Panc1 (cell line): Measurements from ENCODE around the gene NKD1. TPM values are rescaled to one million over a fixed set of nuclear protein-coding genes. Genes with fewer than 3 reads are reported as not detected.

Experiments
- ATAC-seq: fragments of 200-7000 bp; cut with Tn5 transposase; 2 replicates; pipeline ENCODE4 v1.9.1; 2020; ENCODE audit warnings: mild to moderate bottlenecking, moderate library complexity
- BruUV-seq: library from RNA; stranded (reverse); fragments of 400-500 nt; replicated peaks from 2 replicates; lab custom pipeline; 2021; lab: Mats Ljungman, UMichigan
- CTCF ChIA-PET: fragments of 300-600 bp; sonication (Branson Sonifier 250); formaldehyde crosslinking; loops from one replicate; lab custom pipeline; 2022; ENCODE audit warnings: antibody characterized with exemption; lab: Charles Lee
- POLR2A ChIA-PET: fragments of 300-600 bp; sonication (Branson Sonifier 250); formaldehyde crosslinking; loops from one replicate; lab custom pipeline; 2022; ENCODE audit warnings: antibody characterized with exemption; lab: Charles Lee
- DNase-seq: peaks from one replicate; pipeline ENCODE4 v3.0.0-alpha.2; 2010; ENCODE audit warnings: low read depth, low spot score
- H3K27ac ChIP-seq: 2 replicates; pipeline ENCODE4 v1.5.1; 2011; ENCODE audit warnings: mild to moderate bottlenecking, low read length, inconsistent platforms
- H3K27me3 ChIP-seq: fragments of 200-500 bp; sonication (Bioruptor generic); 2 replicates; pipeline ENCODE4 v1.6.0; 2014; ENCODE audit warnings: low read length, inconsistent platforms; ENCODE audit not compliant: control insufficient read depth, insufficient read depth
- H3K36me3 ChIP-seq: fragments of 200-500 bp; sonication (Bioruptor generic); 2 replicates; pipeline ENCODE4 v1.5.1; 2014; ENCODE audit warnings: inconsistent platforms, mild to moderate bottlenecking, low read length, moderate library complexity; ENCODE audit not compliant: control insufficient read depth, insufficient read depth
- H3K4me1 ChIP-seq: 2 replicates; pipeline ENCODE4 v1.5.1; 2011; ENCODE audit warnings: inconsistent platforms, mild to moderate bottlenecking, low read length, moderate library complexity; ENCODE audit not compliant: control insufficient read depth, insufficient read depth
- H3K4me3 ChIP-seq, 2 experiments: 2 replicates each; pipeline ENCODE4 v1.5.1; 2011 to 2012; ENCODE audit warnings: low read depth in 2 of 2, low read length in 2 of 2, mild to moderate bottlenecking in 2 of 2, inconsistent platforms in 1 of 2, moderate library complexity in 1 of 2
- H3K9me3 ChIP-seq: fragments of 200-500 bp; sonication (Bioruptor generic); 2 replicates; pipeline ENCODE4 v1.5.1; 2014; ENCODE audit warnings: low read depth, mild to moderate bottlenecking, inconsistent platforms, low read length, moderate library complexity; ENCODE audit not compliant: control insufficient read depth, insufficient read depth
- CTCF ChIP-seq: fragments of 450-650 bp; IDR thresholded peaks from 2 replicates; pipeline ENCODE4 v1.5.1; 2017; ENCODE audit warnings: mild to moderate bottlenecking
- POLR2AphosphoS5 ChIP-seq: IDR thresholded peaks from 2 replicates; pipeline ENCODE4 v1.6.1; 2012; ENCODE audit warnings: mild to moderate bottlenecking, low read depth, low read length, moderate library complexity
- REST ChIP-seq, 2 experiments: IDR thresholded peaks; 2 replicates each; pipeline ENCODE4 v1.6.1; 2011 to 2012; ENCODE audit warnings: low read depth in 2 of 2, control low read depth in 1 of 2, low read length in 1 of 2, mild to moderate bottlenecking in 1 of 2, moderate library complexity in 1 of 2; ENCODE audit not compliant: insufficient read depth in 1 of 2
- SIN3A ChIP-seq: IDR thresholded peaks from 2 replicates; pipeline ENCODE4 v1.6.1; 2012; ENCODE audit warnings: low read depth, mild to moderate bottlenecking, low read length, moderate library complexity, borderline replicate concordance; ENCODE audit not compliant: insufficient read depth
- TCF7L2 ChIP-seq: IDR thresholded peaks from 2 replicates; pipeline ENCODE4 v1.6.1; 2011; ENCODE audit warnings: mild to moderate bottlenecking, low read depth, low read length, inconsistent platforms
- in situ Hi-C: cut with HindIII; loops from 2 replicates; pipeline ENCODE4 v1.10.0; 2016; ENCODE audit warnings: low sequenced_read_pairs, low pct_unique_long_range_greater_than_20kb
- intact Hi-C: fragments of 100-400 bp; cut with micrococcal nuclease; formaldehyde crosslinking; loops from one replicate; pipeline ENCODE4 v1.10.0; 2022; ENCODE audit not compliant: unreplicated experiment
- total RNA-seq: library from RNA; stranded (reverse); gene quantifications from one replicate; pipeline ENCODE4 v1.2.1, GENCODE V29; 2021; ENCODE audit not compliant: unreplicated experiment

Gene NKD1
- total RNA-seq, 1 experiment from 2014 or later = 0.18 TPM

GRCh38 chr16:50653633-50654519, 105.7 kb downstream of the NKD1 start:
- no peak for TF ChIP-seq CTCF
- no peak for TF ChIP-seq TCF7L2
- no peak for TF ChIP-seq SIN3A
- TF ChIP-seq POLR2AphosphoS5 = no peak
- no peak for TF ChIP-seq REST (IDR thresholded peaks at IDR 0.05; ENCODE audit: insufficient read depth in 1 of 2, low read depth in 2 of 2, low read length in 1 of 2)
- intact Hi-C loops = no loop called here
- ATAC-seq (no peak), DNase-seq (no peak)
- Histone ChIP-seq H3K4me3 (no peak overlapping the region), H3K27ac (no peak overlapping the region), H3K27me3 (no peaks in the 10 kb centered on the region), H3K9me3 (no peaks in the 10 kb centered on the region), H3K4me1 (no peaks in the 10 kb centered on the region), H3K36me3 (no peaks in the 10 kb centered on the region)
- CTCF ChIA-PET = no interaction called here
- POLR2A ChIA-PET = no interaction called here
- in situ Hi-C loops = no loop called here
- BruUV-seq = no TSS peak

DNA sequence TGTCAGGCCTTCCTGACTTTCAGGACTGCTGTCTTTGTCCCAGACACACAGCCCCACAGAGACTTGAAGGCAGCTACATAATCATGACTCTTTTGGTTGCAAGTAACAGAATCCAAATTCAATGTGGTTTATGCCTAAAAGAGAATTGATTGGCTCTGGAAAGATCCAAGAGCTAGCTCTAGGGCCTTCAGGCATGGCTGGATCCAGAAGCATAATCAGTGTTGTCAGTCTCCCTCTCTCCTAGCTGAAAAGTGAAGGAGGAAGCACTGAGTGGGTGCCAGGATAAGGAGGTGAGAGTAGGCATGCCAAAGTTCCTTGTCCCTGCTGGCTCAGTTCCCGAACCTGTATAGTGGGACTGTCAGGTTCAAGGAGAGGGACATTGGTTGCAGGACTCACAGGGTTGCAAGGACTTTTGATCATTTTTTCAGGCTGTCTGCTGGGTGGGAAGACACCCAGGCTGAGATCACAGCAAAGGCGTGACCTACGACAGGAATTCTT, 107.4 kb downstream of the NKD1 start:
- H3K27me3 ChIP-seq = no peaks in the 10 kb centered on the region
- no peak for DNase-seq
- POLR2A ChIA-PET = no interaction called here
- no peak overlapping the region for H3K27ac ChIP-seq
- in situ Hi-C loops = no loop called here
- BruUV-seq = no TSS peak
- intact Hi-C loops = no loop called here
- no peak overlapping the region for H3K4me3 ChIP-seq
- CTCF ChIA-PET = interaction anchor here (0.6 kb wide), 1 partner anchor 301 kb away, joined by 3 read pairs; no protein-coding TSS in a partner anchor
- H3K36me3 ChIP-seq = no peaks in the 10 kb centered on the region
- no peaks in the 10 kb centered on the region for H3K9me3 ChIP-seq
- TF ChIP-seq TCF7L2 (no peak), SIN3A (no peak), POLR2AphosphoS5 (no peak), REST (IDR thresholded peaks at IDR 0.05; ENCODE audit: insufficient read depth in 1 of 2, low read depth in 2 of 2, low read length in 1 of 2) (no peak), CTCF (no peak)
- no peaks in the 10 kb centered on the region for H3K4me1 ChIP-seq
- ATAC-seq = no peak
